Measurements from ENCODE around the gene CLCN2. TPM values are rescaled to one million over a fixed set of nuclear protein-coding genes. Genes with fewer than 3 reads are reported as not detected.

Gene CLCN2
- total RNA-seq, 4 donors from 2014 or later: 1.7 to 6.0 (median 4.0) TPM

GRCh38 chr3:184355261-184356040, 6.0 kb downstream of the CLCN2 start:
- intact Hi-C loops (cut with DNase I; ENCODE audit: low total_unique reads): loop anchor here (10.0 kb wide), 1 partner anchor 51 kb away; no protein-coding TSS in a partner anchor
- WGBS, 2 donors: 75 to 84% methylated on average over 18 of the region's 18 CpGs
- TF ChIP-seq CTCF (IDR thresholded peaks at IDR 0.05): no peak
- no peak for TF ChIP-seq POLR2A (IDR thresholded peaks at IDR 0.05)
- DNase-seq (ENCODE audit: low spot score in 2 of 2): peak in 1 of 2 donors; percentile 79
- no peak overlapping the region for H3K4me3 ChIP-seq (ENCODE audit: low read depth, poor library complexity, severe bottlenecking)

GRCh38 chr3:184354754-184355153, 6.7 kb downstream of the CLCN2 start:
- WGBS, 2 donors: 77 to 80% methylated on average over 8 of the region's 8 CpGs
- H3K4me3 ChIP-seq (ENCODE audit: low read depth, poor library complexity, severe bottlenecking): no peak overlapping the region
- intact Hi-C loops (cut with DNase I; ENCODE audit: low total_unique reads): loop anchor here (10.0 kb wide), 1 partner anchor 50 kb away; no protein-coding TSS in a partner anchor
- no peak for DNase-seq (ENCODE audit: low spot score in 2 of 2)
- no peak for TF ChIP-seq CTCF (IDR thresholded peaks at IDR 0.05)

GRCh38 chr3:184354121-184354728, 7.2 kb downstream of the CLCN2 start:
- TF ChIP-seq CTCF (IDR thresholded peaks at IDR 0.05): no peak
- no peak for TF ChIP-seq POLR2A (IDR thresholded peaks at IDR 0.05)
- H3K4me3 ChIP-seq (ENCODE audit: low read depth, poor library complexity, severe bottlenecking): no peak overlapping the region
- 57 to 60% methylated on average over 12 to 18 of the region's 18 CpGs for WGBS, 2 donors
- peak in 1 of 2 donors; percentile 89 for DNase-seq (ENCODE audit: low spot score in 2 of 2)
- intact Hi-C loops (cut with DNase I; ENCODE audit: low total_unique reads): loop anchor here (10.0 kb wide), 1 partner anchor 49 kb away; no protein-coding TSS in a partner anchor

- no peak overlapping the region for H3K4me3 ChIP-seq (ENCODE audit: low read depth, poor library complexity, severe bottlenecking)
- DNase-seq (ENCODE audit: low spot score in 2 of 2): peak in 1 of 2 donors; percentile 78
- WGBS, 2 donors: 88 to 93% methylated on average over 8 to 11 of the region's 11 CpGs
- TF ChIP-seq POLR2A (IDR thresholded peaks at IDR 0.05) (no peak), CTCF (IDR thresholded peaks at IDR 0.05) (no peak)
- intact Hi-C loops (cut with DNase I; ENCODE audit: low total_unique reads): loop anchor here (10.0 kb wide), 1 partner anchor 49 kb away; no protein-coding TSS in a partner anchor
Measured at GRCh38 chr3:184353546-184353941, 7.9 kb downstream of the CLCN2 start.

- TF ChIP-seq CTCF (IDR thresholded peaks at IDR 0.05): no peak
- no peak for TF ChIP-seq POLR2A (IDR thresholded peaks at IDR 0.05)
- no peak overlapping the region for H3K4me3 ChIP-seq (ENCODE audit: low read depth, poor library complexity, severe bottlenecking)
- intact Hi-C loops (cut with DNase I; ENCODE audit: low total_unique reads): loop anchor here (10.0 kb wide), 1 partner anchor 48 kb away; no protein-coding TSS in a partner anchor
- 85 to 96% methylated on average over 6 to 11 of the region's 11 CpGs for WGBS, 2 donors
- DNase-seq (ENCODE audit: low spot score in 2 of 2): no peak
Measured at GRCh38 chr3:184352897-184353545, 8.4 kb downstream of the CLCN2 start.
